Memory B cell (primary cell): Measurements from ENCODE around the gene SLC38A1.
"Not testable (repeated sequence)": the region's sequence is repeated elsewhere in the genome, so short reads cannot be mapped to it uniquely, and the experiment has no call there.

ENCODE experiments used
- ATAC-seq: fragments of 150-1000 bp; cut with Tn5 transposase; 2 replicates; pipeline ENCODE4 v1.10.0; 2021; ENCODE audit warnings: low read depth, mild to moderate bottlenecking, moderate library complexity
- DNase-seq, 2 donors: peaks; one replicate each; pipeline ENCODE4 v3.0.0; 2022; ENCODE audit warnings: low spot score in 2 of 2
- H3K27ac Mint-ChIP-seq: one replicate; pipeline ENCODE4 v1.8.0; 2022; ENCODE audit warnings: mild to moderate bottlenecking, moderate library complexity, mixed read lengths
- H3K27me3 Mint-ChIP-seq: one replicate; pipeline ENCODE4 v1.8.0; 2022; ENCODE audit warnings: mixed read lengths
- H3K36me3 Mint-ChIP-seq: one replicate; pipeline ENCODE4 v1.8.0; 2022; ENCODE audit warnings: mild to moderate bottlenecking, mixed read lengths
- H3K4me1 Mint-ChIP-seq: one replicate; pipeline ENCODE4 v1.8.0; 2022; ENCODE audit warnings: mixed read lengths
- H3K4me3 Mint-ChIP-seq: one replicate; pipeline ENCODE4 v1.8.0; 2022; ENCODE audit warnings: mild to moderate bottlenecking, moderate library complexity, mixed read lengths
- H3K9me3 Mint-ChIP-seq: one replicate; pipeline ENCODE4 v1.8.0; 2022; ENCODE audit warnings: mixed read lengths

The SLC38A1 gene

GRCh38 chr12:46259071-46259470 is 9.8 kb downstream of the SLC38A1 start:
- ATAC-seq (no peak), DNase-seq (no peak)
- no peak overlapping the region for H3K4me3 Mint-ChIP-seq
- peaks cover 33% of the 10 kb centered on the region for H3K4me1 Mint-ChIP-seq
- no peaks in the 10 kb centered on the region for H3K9me3 Mint-ChIP-seq
- no peak overlapping the region for H3K27ac Mint-ChIP-seq
- peaks cover 22% of the 10 kb centered on the region for H3K36me3 Mint-ChIP-seq
- no peaks in the 10 kb centered on the region for H3K27me3 Mint-ChIP-seq

- peaks cover 29% of the 10 kb centered on the region for H3K4me1 Mint-ChIP-seq
- H3K27me3 Mint-ChIP-seq = no peaks in the 10 kb centered on the region
- ATAC-seq = no peak
- H3K27ac Mint-ChIP-seq = no peak overlapping the region
- no peak overlapping the region for H3K4me3 Mint-ChIP-seq
- DNase-seq = no peak
- H3K36me3 Mint-ChIP-seq = peaks cover 29% of the 10 kb centered on the region
- H3K9me3 Mint-ChIP-seq = no peaks in the 10 kb centered on the region
Observed at GRCh38 chr12:46258129-46258528, 10.7 kb downstream of the SLC38A1 start.

- DNase-seq = no peak
- peaks cover 26% of the 10 kb centered on the region for H3K4me1 Mint-ChIP-seq
- no peak overlapping the region for H3K4me3 Mint-ChIP-seq
- no peaks in the 10 kb centered on the region for H3K9me3 Mint-ChIP-seq
- peaks cover 36% of the 10 kb centered on the region for H3K36me3 Mint-ChIP-seq
- no peaks in the 10 kb centered on the region for H3K27me3 Mint-ChIP-seq
- no peak for ATAC-seq
- peak overlapping the region; percentile 80 for H3K27ac Mint-ChIP-seq
Observed at GRCh38 chr12:46256942-46257341, 11.9 kb downstream of the SLC38A1 start.

- no peaks in the 10 kb centered on the region for H3K27me3 Mint-ChIP-seq
- H3K36me3 Mint-ChIP-seq = peaks cover 61% of the 10 kb centered on the region
- ATAC-seq (no peak), DNase-seq (no peak)
- no peak overlapping the region for H3K4me3 Mint-ChIP-seq
- peaks cover 39% of the 10 kb centered on the region for H3K4me1 Mint-ChIP-seq
- peaks cover 2% of the 10 kb centered on the region for H3K9me3 Mint-ChIP-seq
- peak overlapping the region; percentile 65 for H3K27ac Mint-ChIP-seq
Observed at GRCh38 chr12:46253544-46254162, 15.2 kb downstream of the SLC38A1 start.

- not testable (repeated sequence) for H3K27ac Mint-ChIP-seq, DNase-seq, H3K27me3 Mint-ChIP-seq, ATAC-seq, H3K4me3 Mint-ChIP-seq
- H3K4me1 Mint-ChIP-seq = peaks cover 52% of the 10 kb centered on the region
- H3K9me3 Mint-ChIP-seq = peaks cover 12% of the 10 kb centered on the region
- H3K36me3 Mint-ChIP-seq = peaks cover 76% of the 10 kb centered on the region
Observed at GRCh38 chr12:46251994-46252393, 16.8 kb downstream of the SLC38A1 start.

GRCh38 chr12:46249960-46250359 is 18.9 kb downstream of the SLC38A1 start:
- not testable (repeated sequence) for ATAC-seq, DNase-seq, H3K4me3 Mint-ChIP-seq, H3K27me3 Mint-ChIP-seq
- Mint-ChIP-seq H3K27ac (peak overlapping the region; percentile 74), H3K4me1 (peaks cover 56% of the 10 kb centered on the region), H3K36me3 (peaks cover 75% of the 10 kb centered on the region), H3K9me3 (peaks cover 12% of the 10 kb centered on the region)

- H3K4me3 Mint-ChIP-seq = no peak overlapping the region
- ATAC-seq (no peak), DNase-seq (no peak)
- H3K36me3 Mint-ChIP-seq = peaks cover 63% of the 10 kb centered on the region
- peaks cover 12% of the 10 kb centered on the region for H3K9me3 Mint-ChIP-seq
- H3K27me3 Mint-ChIP-seq = no peaks in the 10 kb centered on the region
- H3K27ac Mint-ChIP-seq = peak overlapping the region; percentile 72
- H3K4me1 Mint-ChIP-seq = peaks cover 65% of the 10 kb centered on the region
Observed at GRCh38 chr12:46246021-46246700, 22.7 kb downstream of the SLC38A1 start.

- DNase-seq (no peak), ATAC-seq (no peak)
- Mint-ChIP-seq H3K4me3 (no peak overlapping the region), H3K27ac (no peak overlapping the region), H3K27me3 (no peaks in the 10 kb centered on the region), H3K9me3 (peaks cover 10% of the 10 kb centered on the region), H3K36me3 (peaks cover 52% of the 10 kb centered on the region), H3K4me1 (peaks cover 56% of the 10 kb centered on the region)
Observed at GRCh38 chr12:46244997-46245396, 23.8 kb downstream of the SLC38A1 start.

- no peak for DNase-seq
- no peak for ATAC-seq
- H3K27me3 Mint-ChIP-seq = no peaks in the 10 kb centered on the region
- no peak overlapping the region for H3K4me3 Mint-ChIP-seq
- H3K36me3 Mint-ChIP-seq = peaks cover 50% of the 10 kb centered on the region
- peaks cover 10% of the 10 kb centered on the region for H3K9me3 Mint-ChIP-seq
- H3K27ac Mint-ChIP-seq = peak overlapping the region; percentile 0
- H3K4me1 Mint-ChIP-seq = peaks cover 50% of the 10 kb centered on the region
Observed at GRCh38 chr12:46244273-46244915, 24.4 kb downstream of the SLC38A1 start.

- Mint-ChIP-seq H3K27me3 (no peaks in the 10 kb centered on the region), H3K4me3 (no peak overlapping the region), H3K27ac (no peak overlapping the region), H3K9me3 (peaks cover 5% of the 10 kb centered on the region), H3K36me3 (peaks cover 41% of the 10 kb centered on the region), H3K4me1 (peaks cover 43% of the 10 kb centered on the region)
- DNase-seq (no peak), ATAC-seq (no peak)
Observed at GRCh38 chr12:46242569-46242968, 26.3 kb downstream of the SLC38A1 start.

- ATAC-seq = no peak
- Mint-ChIP-seq H3K27me3 (no peaks in the 10 kb centered on the region), H3K27ac (no peak overlapping the region), H3K36me3 (peaks cover 33% of the 10 kb centered on the region), H3K4me1 (peaks cover 31% of the 10 kb centered on the region), H3K9me3 (no peaks in the 10 kb centered on the region), H3K4me3 (no peak overlapping the region)
- DNase-seq = no peak
Observed at GRCh38 chr12:46240436-46240835, 28.4 kb downstream of the SLC38A1 start.

GRCh38 chr12:46238821-46239220 is 30.0 kb downstream of the SLC38A1 start:
- H3K27me3 Mint-ChIP-seq = no peaks in the 10 kb centered on the region
- DNase-seq = no peak
- peak overlapping the region; percentile 57 for H3K27ac Mint-ChIP-seq
- no peak for ATAC-seq
- peaks cover 34% of the 10 kb centered on the region for H3K4me1 Mint-ChIP-seq
- no peak overlapping the region for H3K4me3 Mint-ChIP-seq
- no peaks in the 10 kb centered on the region for H3K9me3 Mint-ChIP-seq
- peaks cover 35% of the 10 kb centered on the region for H3K36me3 Mint-ChIP-seq

- H3K27me3 Mint-ChIP-seq = no peaks in the 10 kb centered on the region
Observed at GRCh38 chr12:46237371-46238045, 31.3 kb downstream of the SLC38A1 start.

GRCh38 chr12:46234000-46234399 is 34.8 kb downstream of the SLC38A1 start:
- no peak for ATAC-seq
- no peak for DNase-seq
- H3K9me3 Mint-ChIP-seq = no peaks in the 10 kb centered on the region
- H3K4me1 Mint-ChIP-seq = peaks cover 38% of the 10 kb centered on the region
- no peaks in the 10 kb centered on the region for H3K27me3 Mint-ChIP-seq
- peaks cover 32% of the 10 kb centered on the region for H3K36me3 Mint-ChIP-seq
- H3K4me3 Mint-ChIP-seq = no peak overlapping the region
- peak overlapping the region; percentile 79 for H3K27ac Mint-ChIP-seq

More at GRCh38 chr12:46237371-46238045, 31.3 kb downstream of the SLC38A1 start:
- Mint-ChIP-seq H3K4me1 (peaks cover 33% of the 10 kb centered on the region), H3K36me3 (peaks cover 30% of the 10 kb centered on the region), H3K4me3 (no peak overlapping the region), H3K27ac (peak overlapping the region; percentile 24), H3K9me3 (no peaks in the 10 kb centered on the region)
- no peak for DNase-seq
- ATAC-seq = peak; percentile 49
